GM12872 (cell line): ENCODE measurements around the gene PDK4.

Source experiments
- TF ChIP-seq, protein P1 (sequence below): IDR thresholded peaks from 3 replicates; pipeline ENCODE4 v1.5.1; 2011; ENCODE audit warnings: low read depth, mild to moderate bottlenecking, low read length, moderate library complexity; ENCODE audit not compliant: insufficient read depth

The PDK4 gene

DNA sequence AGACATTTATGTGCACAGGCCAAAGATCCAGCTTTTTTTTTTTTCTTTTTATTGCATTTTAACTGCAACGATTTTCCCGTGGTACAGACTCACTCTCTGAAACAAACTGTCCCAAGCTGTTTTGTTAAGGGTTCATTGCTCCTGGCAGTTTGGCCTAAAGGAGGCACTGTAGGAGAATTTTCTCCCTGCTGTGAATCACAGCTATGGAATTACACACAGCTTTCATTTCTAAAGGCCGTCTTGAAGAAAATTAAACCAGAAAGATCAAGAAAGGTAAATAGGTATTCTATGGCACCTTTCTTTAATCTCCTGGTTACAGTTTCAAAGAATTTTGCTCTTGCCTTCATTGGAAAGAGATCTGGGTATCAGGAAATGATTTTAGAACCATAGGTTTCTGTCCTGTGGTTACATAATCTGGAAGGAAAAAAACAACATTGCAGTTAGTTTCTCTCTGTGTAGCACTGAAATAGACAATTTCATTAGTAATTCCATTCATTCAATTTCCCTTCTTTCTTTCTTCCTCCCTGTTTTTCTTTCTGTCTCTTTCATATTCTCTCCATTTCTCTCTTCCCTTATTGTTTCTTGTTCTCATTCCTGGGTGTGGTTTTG, 51.2 kb downstream of the PDK4 start:
- TF ChIP-seq, protein P1, sequence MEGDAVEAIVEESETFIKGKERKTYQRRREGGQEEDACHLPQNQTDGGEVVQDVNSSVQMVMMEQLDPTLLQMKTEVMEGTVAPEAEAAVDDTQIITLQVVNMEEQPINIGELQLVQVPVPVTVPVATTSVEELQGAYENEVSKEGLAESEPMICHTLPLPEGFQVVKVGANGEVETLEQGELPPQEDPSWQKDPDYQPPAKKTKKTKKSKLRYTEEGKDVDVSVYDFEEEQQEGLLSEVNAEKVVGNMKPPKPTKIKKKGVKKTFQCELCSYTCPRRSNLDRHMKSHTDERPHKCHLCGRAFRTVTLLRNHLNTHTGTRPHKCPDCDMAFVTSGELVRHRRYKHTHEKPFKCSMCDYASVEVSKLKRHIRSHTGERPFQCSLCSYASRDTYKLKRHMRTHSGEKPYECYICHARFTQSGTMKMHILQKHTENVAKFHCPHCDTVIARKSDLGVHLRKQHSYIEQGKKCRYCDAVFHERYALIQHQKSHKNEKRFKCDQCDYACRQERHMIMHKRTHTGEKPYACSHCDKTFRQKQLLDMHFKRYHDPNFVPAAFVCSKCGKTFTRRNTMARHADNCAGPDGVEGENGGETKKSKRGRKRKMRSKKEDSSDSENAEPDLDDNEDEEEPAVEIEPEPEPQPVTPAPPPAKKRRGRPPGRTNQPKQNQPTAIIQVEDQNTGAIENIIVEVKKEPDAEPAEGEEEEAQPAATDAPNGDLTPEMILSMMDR: peak; percentile 35; the same call in 1 of the 3 replicates

GRCh38 chr7:95544171-95544570, 52.1 kb downstream of the PDK4 start:
- TF ChIP-seq, protein P1: no peak

GRCh38 chr7:95543312-95543711, 53.0 kb downstream of the PDK4 start:
- TF ChIP-seq, protein P1: no peak

- TF ChIP-seq, protein P1: no peak
Observed at GRCh38 chr7:95540366-95540765, 56.0 kb downstream of the PDK4 start.

DNA sequence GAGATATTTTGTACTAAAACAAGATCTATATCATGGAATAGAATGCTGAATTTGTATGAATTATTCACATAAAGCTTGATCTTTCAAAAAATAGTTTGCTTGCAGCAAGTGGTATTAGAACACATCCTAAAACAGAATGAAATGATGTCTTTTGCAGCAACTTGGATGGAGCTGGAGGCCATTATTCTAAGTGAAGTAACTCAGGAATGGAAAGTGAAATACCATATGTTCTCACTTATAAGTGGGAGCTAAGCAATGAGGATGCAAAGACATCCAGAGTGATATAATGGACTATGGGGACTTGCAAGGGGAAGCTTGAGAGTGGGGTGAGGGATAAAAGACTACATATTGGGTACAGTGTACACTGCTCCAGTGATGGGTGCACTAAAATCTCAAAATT, 56.9 kb downstream of the PDK4 start:
- TF ChIP-seq, protein P1: no peak

DNA sequence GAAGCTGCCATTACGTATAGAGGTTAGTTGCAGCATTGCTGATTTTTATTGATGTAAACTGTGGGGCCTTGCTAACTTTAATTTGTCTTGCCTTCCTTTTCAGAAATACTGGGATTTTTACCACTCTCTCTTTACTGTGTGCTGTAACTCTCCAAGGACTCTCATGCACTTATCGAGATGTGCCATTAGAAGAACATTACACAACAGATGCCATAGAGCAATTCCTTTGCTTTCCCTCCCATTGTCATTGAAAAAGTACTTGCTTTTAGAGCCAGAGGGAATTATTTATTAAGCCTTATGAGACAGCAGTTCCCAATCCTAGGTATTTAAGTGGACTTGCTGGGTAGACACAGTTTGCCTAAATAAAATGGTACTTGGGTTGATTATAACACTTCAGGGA, 58.8 kb downstream of the PDK4 start:
- TF ChIP-seq, protein P1: no peak

GRCh38 chr7:95536656-95537311, 59.5 kb downstream of the PDK4 start:
- TF ChIP-seq, protein P1: no peak
